HUES64 (cell line): ENCODE measurements around the gene ZNF83.
A peak's percentile ranks its signal among the peaks of the same experiment; 100 is the strongest.

Experiments used
- H3K27ac ChIP-seq: 2 replicates; pipeline ENCODE4 v1.7.0; 2013; ENCODE audit warnings: low read depth, low read length, inconsistent platforms
- H3K27me3 ChIP-seq: 2 replicates; pipeline ENCODE4 v1.6.1; 2013; ENCODE audit warnings: mild to moderate bottlenecking, low read length; ENCODE audit not compliant: insufficient read depth
- H3K36me3 ChIP-seq: 2 replicates; pipeline ENCODE4 v1.6.1; 2013; ENCODE audit warnings: mild to moderate bottlenecking, low read length; ENCODE audit not compliant: insufficient read depth
- H3K4me1 ChIP-seq: 2 replicates; pipeline ENCODE4 v1.6.1; 2013; ENCODE audit warnings: mild to moderate bottlenecking, low read length, moderate library complexity; ENCODE audit not compliant: insufficient read depth
- H3K4me3 ChIP-seq: 2 replicates; pipeline ENCODE4 v1.5.1; 2013; ENCODE audit warnings: mild to moderate bottlenecking, low read length, moderate library complexity
- H3K9ac ChIP-seq: 2 replicates; pipeline ENCODE4 v1.6.1; 2013; ENCODE audit warnings: mild to moderate bottlenecking, low read depth, low read length
- H3K9me3 ChIP-seq: 2 replicates; pipeline ENCODE4 v1.6.1; 2013; ENCODE audit warnings: low read depth, low read length; ENCODE audit not compliant: insufficient read depth
- WGBS: fragments of 150-250, 120-280 bp; methylation state at CpG from one replicate; pipeline ENCODE4 v1.1.7; 2013; ENCODE audit warnings: missing lambda C conversion rate; 5-methylcytosine and 5-hydroxymethylcytosine counted together

Gene ZNF83

DNA sequence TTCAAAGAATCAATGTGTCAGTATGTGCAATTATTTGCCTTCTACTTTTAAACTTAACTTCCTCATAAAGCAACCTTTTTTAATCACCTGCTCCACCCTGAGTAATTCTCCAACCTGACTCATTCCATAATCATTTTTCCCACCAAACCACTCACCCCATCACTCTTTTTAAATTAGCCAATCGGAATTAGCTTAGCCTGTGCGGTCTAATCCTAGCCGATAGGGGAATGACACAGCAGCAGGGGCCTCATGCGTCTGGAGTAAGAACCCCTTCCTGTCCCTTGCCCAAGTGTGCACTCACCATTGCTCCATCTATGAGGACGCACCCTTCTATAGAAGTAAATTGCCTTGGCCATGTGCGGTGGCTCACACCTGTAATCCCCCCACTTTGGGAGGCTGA is 27.4 kb upstream of the ZNF83 start:
- Histone ChIP-seq H3K27ac (no peak overlapping the region), H3K9ac (no peak overlapping the region), H3K27me3 (no peaks in the 10 kb centered on the region), H3K4me3 (no peak overlapping the region), H3K4me1 (peaks cover 19% of the 10 kb centered on the region; the same call in 1 of the 2 replicates), H3K36me3 (no peaks in the 10 kb centered on the region), H3K9me3 (no peaks in the 10 kb centered on the region)
- WGBS = 95% methylated on average over 6 of the region's 6 CpGs

DNA sequence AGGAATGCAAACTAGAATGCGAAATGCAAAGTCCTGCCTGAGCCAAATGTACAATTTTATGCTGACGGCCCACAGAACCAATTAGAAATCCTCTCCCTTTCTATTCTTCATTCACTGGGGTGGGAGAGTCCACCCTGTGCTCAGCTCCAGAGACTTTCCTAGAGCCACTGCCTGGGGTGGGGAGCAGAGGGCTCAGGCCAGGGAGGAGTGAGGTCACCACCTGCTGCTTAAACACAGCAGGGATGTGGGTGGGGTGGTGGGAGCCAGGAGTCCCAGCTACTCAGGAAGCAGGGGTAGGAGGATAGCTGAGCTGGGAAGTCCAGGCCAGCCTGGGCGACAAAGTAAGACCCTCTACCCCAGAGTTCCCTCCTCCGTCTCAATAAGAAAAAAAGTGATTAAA is 26.9 kb upstream of the ZNF83 start:
- Histone ChIP-seq H3K27me3 (no peaks in the 10 kb centered on the region), H3K36me3 (peaks cover 3% of the 10 kb centered on the region; the same call in 1 of the 2 replicates), H3K27ac (peak overlapping the region; percentile 2; the same call in 1 of the 2 replicates), H3K9ac (no peak overlapping the region), H3K4me1 (peaks cover 19% of the 10 kb centered on the region; the same call in 1 of the 2 replicates), H3K9me3 (no peaks in the 10 kb centered on the region), H3K4me3 (no peak overlapping the region)
- 76% methylated on average over 2 of the region's 4 CpGs for WGBS

DNA sequence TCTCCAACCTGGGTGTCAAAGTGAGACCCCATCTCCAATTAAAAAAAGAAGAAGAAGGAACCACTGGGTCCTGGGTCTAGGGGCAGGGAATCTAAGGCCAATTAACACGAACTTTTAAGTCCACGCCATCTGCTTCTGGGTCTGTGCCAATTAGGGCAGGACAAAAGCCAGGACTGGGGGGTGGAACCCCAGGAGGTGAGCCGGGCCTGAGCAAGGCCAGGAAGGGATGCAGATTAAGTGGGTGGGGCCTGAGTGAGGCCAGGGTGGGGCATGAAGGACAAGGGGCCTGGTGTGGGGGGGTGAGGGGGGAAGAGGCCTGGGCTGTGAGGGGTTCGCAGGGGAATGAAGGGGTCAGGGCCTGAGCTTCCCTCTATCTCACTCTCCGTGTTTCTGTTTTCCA is 26.3 kb upstream of the ZNF83 start:
- WGBS = 54% methylated on average over 5 of the region's 5 CpGs
- Histone ChIP-seq H3K36me3 (peaks cover 6% of the 10 kb centered on the region; the same call in 1 of the 2 replicates), H3K4me3 (no peak overlapping the region), H3K4me1 (peaks cover 19% of the 10 kb centered on the region; the same call in 1 of the 2 replicates), H3K9me3 (no peaks in the 10 kb centered on the region), H3K27me3 (no peaks in the 10 kb centered on the region), H3K27ac (0 out of 2 replicates have a peak overlapping the region, but pooled peaks have one; percentile 2), H3K9ac (no peak overlapping the region)

DNA sequence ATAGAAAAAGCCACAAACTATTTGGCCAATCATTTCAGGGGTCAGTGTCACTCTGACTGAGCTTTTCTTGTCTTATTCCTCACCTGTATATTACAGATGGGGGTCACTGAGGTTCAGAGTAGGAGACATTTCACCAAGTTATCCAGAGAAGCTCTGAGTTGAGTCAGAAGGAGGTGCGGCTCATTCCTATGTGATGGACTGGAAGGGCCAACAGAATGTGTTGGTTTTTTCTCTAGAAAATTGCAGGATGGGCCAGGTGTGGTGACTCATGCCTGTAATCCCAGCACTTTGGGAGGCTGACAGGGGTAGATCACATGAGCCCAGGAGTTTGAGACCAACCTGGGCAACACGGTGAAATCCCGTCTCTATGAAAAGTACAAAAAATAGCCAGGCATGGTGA is 24.5 kb upstream of the ZNF83 start:
- Histone ChIP-seq H3K36me3 (peaks cover 11% of the 10 kb centered on the region; the same call in 1 of the 2 replicates), H3K27ac (no peak overlapping the region)

DNA sequence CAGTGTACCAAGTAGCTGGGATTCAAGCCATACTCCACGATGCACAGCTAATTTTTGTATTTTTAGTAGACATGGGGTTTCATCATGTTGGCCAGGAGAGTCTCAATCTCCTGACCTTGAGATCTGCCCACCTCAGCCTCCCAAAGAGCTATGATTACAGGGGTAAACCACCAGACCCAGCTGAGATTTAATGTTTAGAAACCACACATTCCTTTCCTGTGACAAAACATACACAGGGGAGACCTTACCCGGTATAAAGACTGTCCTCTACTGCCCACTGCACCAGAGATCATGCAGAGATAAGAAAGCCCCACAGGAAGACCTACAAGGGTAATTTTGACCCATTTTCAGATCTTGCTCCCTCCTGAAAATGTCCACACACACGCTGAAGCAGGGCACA is 22.8 kb upstream of the ZNF83 start:
- no peak overlapping the region for H3K4me3 ChIP-seq
- peaks cover 16% of the 10 kb centered on the region; the same call in 1 of the 2 replicates for H3K4me1 ChIP-seq
- H3K36me3 ChIP-seq = peaks cover 11% of the 10 kb centered on the region; the same call in 1 of the 2 replicates
- H3K9ac ChIP-seq = no peak overlapping the region
- WGBS = 65% methylated on average over 3 of the region's 3 CpGs
- no peak overlapping the region for H3K27ac ChIP-seq
- no peaks in the 10 kb centered on the region for H3K27me3 ChIP-seq
- no peaks in the 10 kb centered on the region for H3K9me3 ChIP-seq

More for the DNA sequence above, 24.5 kb upstream of the ZNF83 start:
- H3K9me3 ChIP-seq = no peaks in the 10 kb centered on the region
- H3K27me3 ChIP-seq = no peaks in the 10 kb centered on the region
- H3K4me1 ChIP-seq = peaks cover 16% of the 10 kb centered on the region; the same call in 1 of the 2 replicates
- no peak overlapping the region for H3K9ac ChIP-seq
- H3K4me3 ChIP-seq = no peak overlapping the region
- WGBS = 75% methylated on average over 3 of the region's 3 CpGs

DNA sequence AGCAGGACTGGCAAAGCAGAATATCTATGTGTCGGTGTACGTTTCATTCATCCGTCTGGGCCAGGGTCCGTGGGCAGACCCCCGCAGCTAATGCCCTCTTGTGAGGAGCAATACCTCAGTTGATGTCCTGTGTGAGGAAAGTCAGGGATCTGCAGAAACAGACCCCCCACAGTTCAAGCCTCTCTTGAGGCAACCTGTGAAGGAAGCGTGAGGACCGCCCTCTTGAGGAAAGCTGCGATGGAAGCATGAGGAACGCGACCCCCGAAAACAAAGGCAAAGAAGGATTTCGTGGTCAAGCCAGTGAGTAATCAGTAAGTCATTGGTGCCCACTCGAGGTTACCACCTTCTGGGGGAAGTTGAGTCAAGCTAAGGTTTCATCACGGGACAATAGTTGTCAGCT is 20.9 kb upstream of the ZNF83 start:
- Histone ChIP-seq H3K4me3 (no peak overlapping the region), H3K9ac (no peak overlapping the region), H3K9me3 (no peaks in the 10 kb centered on the region), H3K27ac (peak overlapping the region; percentile 15; the same call in 1 of the 2 replicates), H3K4me1 (0 out of 2 replicates have a peak, but pooled peaks cover 4% of the 10 kb centered on the region), H3K27me3 (no peaks in the 10 kb centered on the region), H3K36me3 (peaks cover 22% of the 10 kb centered on the region; the same call in 1 of the 2 replicates)
- WGBS = 78% methylated on average over 14 of the region's 14 CpGs

DNA sequence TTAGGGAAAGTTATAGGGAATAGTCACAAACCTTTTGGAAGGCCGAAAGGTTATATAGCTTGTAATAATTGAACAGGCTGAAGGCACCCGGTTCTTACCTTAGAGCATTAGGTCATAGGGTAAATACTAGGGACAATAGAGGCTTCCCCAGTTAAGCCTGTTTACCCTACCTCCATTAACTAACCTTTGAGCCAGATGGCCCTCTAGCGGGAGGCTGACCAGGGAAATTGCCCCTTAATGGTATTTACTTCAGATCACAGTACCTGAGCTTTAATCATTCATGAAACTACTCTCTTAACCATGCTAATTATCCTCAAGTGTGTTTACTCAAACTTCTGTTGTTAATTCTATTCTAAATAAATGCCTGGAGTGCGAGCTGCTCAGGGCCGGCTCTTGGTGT is 20.4 kb upstream of the ZNF83 start:
- 73% methylated on average over 5 of the region's 5 CpGs for WGBS
- no peak overlapping the region for H3K9ac ChIP-seq
- H3K9me3 ChIP-seq = no peaks in the 10 kb centered on the region
- peaks cover 27% of the 10 kb centered on the region for H3K36me3 ChIP-seq
- no peak overlapping the region for H3K4me3 ChIP-seq
- H3K27ac ChIP-seq = peak overlapping the region; percentile 15; the same call in 1 of the 2 replicates
- no peaks in the 10 kb centered on the region for H3K27me3 ChIP-seq
- H3K4me1 ChIP-seq = 0 out of 2 replicates have a peak, but pooled peaks cover 4% of the 10 kb centered on the region

DNA sequence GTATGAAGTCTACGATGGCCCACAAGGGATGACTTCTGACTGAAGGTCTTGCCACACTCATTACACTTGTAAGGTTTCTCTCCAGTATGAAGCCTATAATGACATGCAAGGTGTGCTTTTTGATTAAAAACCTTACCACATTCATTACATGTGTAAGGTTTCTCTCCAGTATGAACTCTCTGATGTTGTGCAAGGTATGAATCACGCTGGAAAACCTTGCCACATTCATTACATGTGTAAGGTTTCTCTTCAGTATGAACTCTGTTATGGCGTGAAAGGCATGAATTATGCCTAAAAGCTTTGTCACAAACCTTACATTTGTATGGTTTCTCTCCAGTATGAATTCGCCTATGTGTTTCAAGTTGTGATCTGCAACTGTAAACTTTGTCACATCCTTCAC is 15.0 kb upstream of the ZNF83 start:
- Histone ChIP-seq H3K9me3 (no peaks in the 10 kb centered on the region), H3K27ac (no peak overlapping the region), H3K4me1 (no peaks in the 10 kb centered on the region), H3K4me3 (no peak overlapping the region), H3K27me3 (no peaks in the 10 kb centered on the region), H3K36me3 (peaks cover 40% of the 10 kb centered on the region), H3K9ac (no peak overlapping the region)
- WGBS = 97% methylated on average over 4 of the region's 4 CpGs

DNA sequence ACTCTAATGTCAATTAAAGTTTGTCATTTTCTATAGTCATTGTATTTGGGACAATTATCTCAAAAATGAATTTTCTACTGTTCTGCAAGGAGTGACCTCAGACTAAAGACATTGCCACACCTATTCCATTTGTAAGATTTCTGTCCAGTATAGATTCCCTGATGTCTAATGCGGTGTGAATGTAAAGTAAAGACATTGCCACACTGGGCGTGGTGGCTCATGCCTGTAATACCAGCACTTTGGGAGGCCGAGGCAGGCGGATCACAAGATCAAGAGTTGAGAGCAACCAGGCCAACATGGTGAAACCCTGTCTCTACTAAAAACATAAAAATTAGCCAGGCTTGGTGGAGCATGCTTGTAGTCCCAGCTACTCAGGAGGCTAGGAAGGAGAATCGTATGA is 13.8 kb upstream of the ZNF83 start:
- Histone ChIP-seq H3K27ac (no peak overlapping the region), H3K4me3 (no peak overlapping the region), H3K36me3 (peaks cover 40% of the 10 kb centered on the region), H3K4me1 (no peaks in the 10 kb centered on the region), H3K9me3 (0 out of 2 replicates have a peak, but pooled peaks cover 4% of the 10 kb centered on the region), H3K27me3 (no peaks in the 10 kb centered on the region), H3K9ac (no peak overlapping the region)
- 95% methylated on average over 5 of the region's 5 CpGs for WGBS

DNA sequence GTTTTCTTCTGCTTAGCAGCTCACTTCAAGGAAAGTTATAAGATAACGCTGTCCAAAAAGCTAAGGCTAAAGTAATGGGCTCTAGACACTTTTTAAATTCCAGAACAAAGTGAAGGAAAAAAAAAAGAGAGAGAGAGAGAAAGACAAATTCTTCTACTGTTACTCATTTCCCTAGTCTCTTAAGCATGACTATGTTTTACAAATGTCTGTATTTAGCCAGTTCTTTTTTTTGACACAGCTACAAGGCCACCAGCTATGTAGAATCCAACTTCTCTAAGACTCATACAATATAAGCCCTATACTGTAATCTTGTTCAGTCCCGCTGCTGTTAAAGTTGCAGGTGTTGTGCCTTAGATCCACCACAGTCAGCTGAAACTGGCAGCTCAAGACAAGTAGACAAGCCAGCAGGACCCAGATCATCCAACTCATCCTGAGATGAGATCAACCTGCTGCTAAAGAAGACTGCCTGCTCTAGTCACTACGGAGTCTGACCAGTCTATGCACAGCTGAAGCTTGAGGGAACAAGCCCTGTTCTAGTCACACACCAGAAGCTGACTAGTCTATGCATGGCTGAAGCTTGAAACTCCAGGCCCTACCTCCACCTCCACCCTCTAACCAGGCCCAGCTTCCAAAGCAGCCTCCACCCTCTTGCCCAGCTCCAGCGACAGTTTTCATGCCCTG is 10.3 kb upstream of the ZNF83 start:
- Histone ChIP-seq H3K27me3 (no peaks in the 10 kb centered on the region), H3K27ac (no peak overlapping the region), H3K9me3 (0 out of 2 replicates have a peak, but pooled peaks cover 7% of the 10 kb centered on the region), H3K4me3 (no peak overlapping the region), H3K9ac (no peak overlapping the region), H3K36me3 (peaks cover 23% of the 10 kb centered on the region), H3K4me1 (no peaks in the 10 kb centered on the region)
- 95% methylated on average over 4 of the region's 4 CpGs for WGBS

DNA sequence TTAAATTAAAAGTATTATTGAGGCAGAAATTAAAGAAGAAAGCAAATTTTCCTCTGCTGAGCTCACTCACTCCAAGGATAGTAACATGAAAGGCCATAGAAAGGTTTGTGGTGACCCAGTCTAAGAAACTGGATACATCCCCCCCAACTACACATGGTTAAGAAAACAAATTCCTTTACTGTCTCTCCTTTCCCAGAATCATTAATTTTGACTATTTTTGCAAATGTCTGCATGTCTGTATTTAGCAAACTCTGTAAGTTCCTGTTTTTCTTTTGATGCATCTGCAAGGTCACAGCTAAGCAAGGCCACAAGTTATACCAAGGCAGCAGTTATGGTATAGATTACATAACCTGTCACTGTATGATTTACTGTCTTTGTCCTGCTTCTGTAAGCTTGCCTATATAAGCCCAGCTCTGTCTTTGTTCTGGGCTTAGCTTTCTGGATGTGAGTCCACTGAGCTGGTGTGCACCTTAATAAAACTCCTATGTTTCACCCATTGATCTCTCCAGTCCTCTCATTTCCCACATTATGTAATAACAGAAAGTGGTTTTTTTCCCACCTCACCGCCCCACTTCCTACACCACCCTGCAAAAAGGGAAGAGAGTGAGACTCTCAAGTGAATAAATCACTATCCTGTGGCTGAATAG is 8.5 kb upstream of the ZNF83 start:
- no peak overlapping the region for H3K27ac ChIP-seq
- no peak overlapping the region for H3K9ac ChIP-seq
- WGBS = no CpG with 5 or more reads among the region's 1 CpG
- H3K36me3 ChIP-seq = peaks cover 5% of the 10 kb centered on the region; the same call in 1 of the 2 replicates
- no peaks in the 10 kb centered on the region for H3K4me1 ChIP-seq
- 0 out of 2 replicates have a peak, but pooled peaks cover 7% of the 10 kb centered on the region for H3K9me3 ChIP-seq
- no peak overlapping the region for H3K4me3 ChIP-seq
- H3K27me3 ChIP-seq = no peaks in the 10 kb centered on the region
